ENCODE measurements around the gene ACIN1. TPM values are rescaled to one million over a fixed set of nuclear protein-coding genes. Genes with fewer than 3 reads are reported as not detected.

The ACIN1 gene
- total and polyA plus RNA-seq, 10 of the 15 experiments (the other 5 are each of a cell fraction or from before 2014, with no cell fraction given), result 4.3 to 148 (median 93.4) TPM

- no peak for TF ChIP-seq ELK1 (IDR thresholded peaks at IDR 0.05; ENCODE audit: low read depth, low read length)
- no peak for TF ChIP-seq FOS (IDR thresholded peaks at IDR 0.05; ENCODE audit: borderline replicate concordance, extremely low read depth, insufficient read length)
- TF ChIP-seq HSF1 (IDR thresholded peaks at IDR 0.05; ENCODE audit: low read depth, low read length), result no peak
- TF ChIP-seq IRF3 (IDR thresholded peaks at IDR 0.05), result no peak
- no peak for TF ChIP-seq YBX1 (IDR thresholded peaks at IDR 0.05)
Measured at GRCh38 chr14:23023022-23023794, 71.7 kb downstream of the ACIN1 start (continued).

- POLR2A ChIA-PET, result no interaction called here
- H2AFZ ChIP-seq (ENCODE audit: control insufficient read depth, low read depth, low read length), result no peak overlapping the region
Measured at GRCh38 chr14:23021889-23022442, 73.0 kb downstream of the ACIN1 start.

More at GRCh38 chr14:23021889-23022442, 73.0 kb downstream of the ACIN1 start:
- no peak overlapping the region for H3K9ac ChIP-seq (ENCODE audit: control insufficient read depth, insufficient read depth, low read length)
- in situ Hi-C loops (cut with MboI) (no loop called here), intact Hi-C loops (cut with micrococcal nuclease; ENCODE audit: unreplicated experiment) (no loop called here)
- ChIA-PET SMC1A (ENCODE audit: uncharacterized antibody, unreplicated experiment) (interaction anchor here (1.1 to 1.6 kb wide), 4 partner anchors 12 to 36 kb away, joined by 3 to 5 read pairs (median 4); partner anchors contain the start of gene CDH24), RAD21 (ENCODE audit: unreplicated experiment) (interaction anchor here (0.8 kb wide), 1 partner anchor 15 kb away, joined by 5 read pairs; no protein-coding TSS in a partner anchor), CTCF (interaction anchor here (5.5 kb wide), 1 partner anchor 26 kb away, joined by 43 read pairs; no protein-coding TSS in a partner anchor)
- no peaks in the 10 kb centered on the region for H3K9me3 ChIP-seq (replicated peaks; ENCODE audit: control insufficient read depth, insufficient read depth, low read length)
- 79% methylated on average over 7 of the region's 7 CpGs for whole genome bisulfite sequencing (ENCODE audit: insufficient coverage, insufficient replicate concordance, low lambda C conversion rate, missing lambda C conversion rate)
- H3K4me3 ChIP-seq, result no peak overlapping the region
- ATAC-seq (no peak), FAIRE-seq (no peak), DNase-seq (ENCODE audit: low read depth, low spot score) (no peak)
- H4K20me1 ChIP-seq (ENCODE audit: control insufficient read depth, insufficient read depth), result no peaks in the 10 kb centered on the region
- peaks cover 5 to 20% of the 10 kb centered on the region in 2 experiments for H3K36me3 ChIP-seq (ENCODE audit: control insufficient read depth in 2 of 2, insufficient read depth in 2 of 2, low read length in 1 of 2)
- H3K27me3 ChIP-seq (replicated peaks in 1 of 2; ENCODE audit: control insufficient read depth in 2 of 2, insufficient read depth in 2 of 2, low read length in 1 of 2), result no peaks in the 10 kb centered on the region
- no TSS peak for BruUV-seq (replicated peaks)
- TF ChIP-seq NR2F1 (conservative IDR thresholded peaks at IDR 0.05) (no peak), BCL11A (IDR thresholded peaks at IDR 0.05; ENCODE audit: low read depth, low read length) (no peak), EP300 (IDR thresholded peaks at IDR 0.05; ENCODE audit: borderline replicate concordance in 1 of 2, control insufficient read depth in 1 of 2, low read depth in 2 of 2, low read length in 2 of 2) (no peak), ETV6 (conservative IDR thresholded peaks at IDR 0.05 in 1 of 2, IDR thresholded peaks at IDR 0.05 in 1 of 2; ENCODE audit: borderline replicate concordance in 1 of 2, low read depth in 1 of 2) (no peak), IKZF2 (IDR thresholded peaks at IDR 0.05) (no peak), SMC3 (IDR thresholded peaks at IDR 0.05; ENCODE audit: borderline replicate concordance, low read length) (no peak), RUNX3 (IDR thresholded peaks at IDR 0.05; ENCODE audit: low read length) (no peak), TBL1XR1 (IDR thresholded peaks at IDR 0.05; ENCODE audit: low read depth, low read length) (no peak), KLF5 (IDR thresholded peaks at IDR 0.05; ENCODE audit: partially characterized antibody) (no peak), TAF1 (IDR thresholded peaks at IDR 0.05; ENCODE audit: borderline replicate concordance, low read depth, low read length) (no peak)
- H3K79me2 ChIP-seq (ENCODE audit: control insufficient read depth, insufficient read depth, low read length), result no peaks in the 10 kb centered on the region
- H3K4me1 ChIP-seq (ENCODE audit: control insufficient read depth, insufficient read depth, low read length), result no peaks in the 10 kb centered on the region
- no peak overlapping the region for H3K27ac ChIP-seq (ENCODE audit: control insufficient read depth, insufficient read depth)
- no peak overlapping the region for H3K4me2 ChIP-seq (ENCODE audit: control insufficient read depth, insufficient read depth)

Data from GM12878 (cell line).